HAP-1 (cell line): ENCODE measurements around the gene BAHCC1.
A peak's percentile ranks its signal among the peaks of the same experiment; 100 is the strongest.

Experiments used
- DNase-seq, 2 experiments: peaks; one replicate each; pipeline ENCODE4 v3.0.0-alpha.2; 2016 to 2020; ENCODE audit warnings: low spot score in 2 of 2
- H3K27me3 ChIP-seq: fragments of 250-450 bp; sonication (Bioruptor Pico); 2 replicates; pipeline ENCODE4 v1.5.1; 2020; ENCODE audit warnings: low read depth, mild to moderate bottlenecking, moderate library complexity
- H3K36me3 ChIP-seq: fragments of 250-450 bp; sonication (Bioruptor Pico); replicated peaks from 2 replicates; pipeline ENCODE4 v1.5.1; 2020; ENCODE audit warnings: mild to moderate bottlenecking
- H3K4me1 ChIP-seq: fragments of 250-450 bp; sonication (Bioruptor Pico); 2 replicates; pipeline ENCODE4 v1.5.1; 2020; ENCODE audit warnings: mild to moderate bottlenecking
- H3K4me3 ChIP-seq: fragments of 250-450 bp; sonication (Bioruptor Pico); 2 replicates; pipeline ENCODE4 v1.5.1; 2020; ENCODE audit warnings: mild to moderate bottlenecking, moderate library complexity
- H3K9me3 ChIP-seq: fragments of 250-450 bp; sonication (Bioruptor Pico); 2 replicates; pipeline ENCODE4 v1.5.1; 2020; ENCODE audit warnings: mild to moderate bottlenecking, moderate library complexity
- in situ Hi-C: fragments of 300-500 bp; cut with MboI; formaldehyde crosslinking; loops from 3 replicates; pipeline ENCODE4 v1.14.3; 2020; ENCODE audit warnings: low sequenced_read_pairs, inconsistent platforms, mixed read lengths

Gene BAHCC1

DNA sequence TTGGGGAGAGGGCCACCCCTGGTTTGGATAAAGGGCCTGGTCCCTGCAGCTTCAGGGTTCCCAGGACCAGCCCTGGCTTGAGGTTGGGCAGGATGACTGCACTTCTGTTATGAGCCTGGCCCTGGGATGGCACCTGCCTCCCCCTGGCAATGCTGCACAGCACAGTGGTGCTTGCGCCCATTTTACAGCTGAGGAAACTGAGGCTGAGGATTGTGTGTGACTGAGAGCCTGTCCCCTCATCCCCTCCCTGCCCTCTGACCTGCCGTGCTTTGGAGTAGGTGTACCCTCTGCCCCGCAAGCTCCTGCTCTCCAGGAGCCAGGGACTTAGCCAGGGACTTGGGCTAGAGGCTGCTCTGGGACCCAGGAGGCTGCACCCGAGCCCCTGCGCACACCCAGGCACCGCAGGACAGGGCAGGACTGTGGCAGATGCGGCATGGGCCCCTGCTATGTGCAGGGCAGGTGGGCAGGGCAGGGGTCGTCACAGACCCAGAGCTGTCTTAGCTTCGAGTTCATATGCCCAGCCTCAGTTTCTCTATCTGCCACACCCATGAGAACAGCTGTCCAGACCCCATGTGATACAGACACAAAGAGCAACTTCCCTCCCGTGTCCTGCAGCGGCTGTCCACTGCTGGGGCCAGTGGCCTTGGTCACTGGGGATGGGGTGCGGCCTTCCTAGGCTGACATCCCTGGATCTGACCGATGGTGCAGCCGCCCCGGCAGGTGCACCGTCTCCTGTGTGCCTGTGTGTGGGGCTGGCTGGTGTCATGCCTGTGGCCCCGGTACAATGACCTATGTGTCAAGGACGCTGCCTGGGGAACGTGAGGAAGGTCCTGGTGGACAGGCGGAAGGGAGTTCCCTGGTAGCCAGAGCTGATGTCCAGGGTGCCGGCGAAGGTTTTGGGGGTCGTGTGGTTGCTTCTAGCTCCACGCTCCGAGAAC is 36.6 kb downstream of the BAHCC1 start:
- in situ Hi-C loops = no loop called here
- Histone ChIP-seq H3K27me3 (no peaks in the 10 kb centered on the region), H3K4me3 (no peak overlapping the region), H3K9me3 (no peaks in the 10 kb centered on the region), H3K36me3 (no peaks in the 10 kb centered on the region), H3K4me1 (no peaks in the 10 kb centered on the region)
- no peak for DNase-seq

DNA sequence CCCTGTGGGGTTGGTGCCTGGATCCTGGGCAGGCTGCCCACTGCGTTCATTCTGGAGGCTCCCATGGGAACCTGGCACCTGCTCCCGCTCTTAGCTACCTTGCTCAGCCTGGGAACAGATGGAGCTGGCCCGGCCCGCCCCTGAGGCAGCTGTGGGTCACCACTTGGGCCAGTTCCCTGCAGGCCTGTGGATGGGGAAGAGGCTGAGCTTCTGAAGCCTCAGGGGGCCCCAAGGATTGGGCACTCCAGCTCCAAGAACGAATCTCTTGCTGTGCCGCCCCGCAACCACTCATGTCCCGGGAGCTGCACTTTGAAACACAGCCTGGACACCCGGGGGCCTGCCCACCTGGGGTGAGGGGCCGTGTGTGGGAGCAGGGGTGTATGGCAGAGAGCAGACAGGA is 37.7 kb downstream of the BAHCC1 start:
- Histone ChIP-seq H3K4me3 (no peak overlapping the region), H3K9me3 (no peaks in the 10 kb centered on the region), H3K27me3 (no peaks in the 10 kb centered on the region), H3K4me1 (no peaks in the 10 kb centered on the region), H3K36me3 (no peaks in the 10 kb centered on the region)
- no peak for DNase-seq
- in situ Hi-C loops = no loop called here

DNA sequence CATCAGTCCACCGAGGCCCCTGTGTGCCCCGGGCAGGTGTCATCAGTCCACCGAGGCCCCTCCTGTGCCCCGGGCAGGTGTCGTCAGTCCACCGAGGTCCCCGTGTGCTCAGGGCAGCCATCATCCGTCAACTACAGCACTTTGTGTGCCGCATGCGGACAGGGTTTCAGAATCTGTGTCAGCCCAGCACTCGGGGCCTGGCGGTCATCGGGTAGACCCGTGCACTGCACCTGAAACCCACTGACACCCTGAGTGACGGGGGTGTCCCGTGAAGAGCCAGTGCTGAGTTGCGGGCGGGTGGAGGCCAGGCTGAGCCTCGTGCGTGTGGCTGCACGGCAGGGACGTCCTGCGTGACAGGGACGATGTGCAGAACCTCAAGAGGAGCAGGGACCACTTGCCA is 38.4 kb downstream of the BAHCC1 start:
- Histone ChIP-seq H3K27me3 (no peaks in the 10 kb centered on the region), H3K4me3 (no peak overlapping the region), H3K4me1 (no peaks in the 10 kb centered on the region), H3K9me3 (no peaks in the 10 kb centered on the region), H3K36me3 (no peaks in the 10 kb centered on the region)
- DNase-seq = no peak
- in situ Hi-C loops = no loop called here

DNA sequence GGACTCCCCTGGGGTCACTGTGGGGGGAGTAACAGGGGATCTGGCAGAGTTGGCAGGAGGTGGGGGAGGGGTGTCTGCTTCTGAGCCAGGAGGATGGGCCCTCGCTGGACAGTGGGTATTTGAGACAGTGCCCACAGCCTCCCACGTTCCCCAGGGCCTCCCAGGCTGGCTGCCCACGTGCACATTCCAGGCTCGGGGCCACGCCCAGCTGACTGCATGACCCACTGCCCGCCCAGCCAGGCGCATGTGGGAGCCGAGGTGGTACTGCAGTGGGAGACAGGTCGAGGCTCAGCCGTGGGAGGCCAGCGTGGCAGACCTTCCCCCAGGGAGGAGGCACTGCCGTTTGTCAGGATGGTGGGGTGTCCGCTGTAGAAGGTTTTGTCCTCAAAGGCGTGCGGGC is 38.8 kb downstream of the BAHCC1 start:
- H3K4me3 ChIP-seq = no peak overlapping the region
- no peaks in the 10 kb centered on the region for H3K4me1 ChIP-seq
- H3K27me3 ChIP-seq = no peaks in the 10 kb centered on the region
- DNase-seq = no peak
- no peaks in the 10 kb centered on the region for H3K36me3 ChIP-seq
- no peaks in the 10 kb centered on the region for H3K9me3 ChIP-seq
- in situ Hi-C loops = no loop called here

DNA sequence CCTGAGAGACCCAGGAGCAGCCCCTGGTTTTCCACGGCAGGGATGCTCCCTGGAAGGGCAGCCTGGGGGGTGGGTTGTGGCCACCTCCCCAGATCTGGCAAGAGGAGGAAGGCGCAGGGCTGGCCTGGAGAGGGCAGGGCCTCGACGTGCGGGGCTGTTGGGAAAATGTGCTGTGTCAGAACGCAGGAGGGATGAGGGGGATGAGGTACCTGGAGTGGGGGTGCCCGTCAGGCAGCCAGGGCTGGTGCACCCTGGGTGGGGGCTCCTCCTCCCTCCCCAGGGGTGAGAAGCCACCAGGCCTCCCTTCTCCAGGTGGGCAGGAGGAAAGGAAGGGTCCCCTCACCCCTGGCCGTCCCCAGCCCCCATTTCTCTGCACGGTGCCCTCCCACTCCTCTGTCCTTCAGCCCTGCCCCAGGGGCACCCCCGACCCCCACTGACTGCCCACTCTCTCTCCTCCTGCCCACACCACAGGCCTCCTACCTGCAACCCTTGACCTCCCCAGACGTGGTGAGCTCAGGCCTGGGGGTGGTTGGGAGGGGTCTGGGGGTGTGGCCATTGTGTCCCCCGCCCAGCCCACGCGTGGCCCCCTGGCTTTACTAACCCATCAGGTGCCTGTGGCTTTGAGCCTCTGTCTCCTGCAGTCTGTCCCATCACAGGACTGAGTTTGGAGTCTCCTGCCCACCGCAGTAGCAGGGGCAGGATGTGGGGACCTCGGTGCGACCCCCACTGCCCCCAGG is 39.6 kb downstream of the BAHCC1 start:
- in situ Hi-C loops = no loop called here
- no peaks in the 10 kb centered on the region for H3K27me3 ChIP-seq
- H3K4me1 ChIP-seq = no peaks in the 10 kb centered on the region
- H3K36me3 ChIP-seq = no peaks in the 10 kb centered on the region
- no peak overlapping the region for H3K4me3 ChIP-seq
- no peaks in the 10 kb centered on the region for H3K9me3 ChIP-seq
- no peak for DNase-seq

DNA sequence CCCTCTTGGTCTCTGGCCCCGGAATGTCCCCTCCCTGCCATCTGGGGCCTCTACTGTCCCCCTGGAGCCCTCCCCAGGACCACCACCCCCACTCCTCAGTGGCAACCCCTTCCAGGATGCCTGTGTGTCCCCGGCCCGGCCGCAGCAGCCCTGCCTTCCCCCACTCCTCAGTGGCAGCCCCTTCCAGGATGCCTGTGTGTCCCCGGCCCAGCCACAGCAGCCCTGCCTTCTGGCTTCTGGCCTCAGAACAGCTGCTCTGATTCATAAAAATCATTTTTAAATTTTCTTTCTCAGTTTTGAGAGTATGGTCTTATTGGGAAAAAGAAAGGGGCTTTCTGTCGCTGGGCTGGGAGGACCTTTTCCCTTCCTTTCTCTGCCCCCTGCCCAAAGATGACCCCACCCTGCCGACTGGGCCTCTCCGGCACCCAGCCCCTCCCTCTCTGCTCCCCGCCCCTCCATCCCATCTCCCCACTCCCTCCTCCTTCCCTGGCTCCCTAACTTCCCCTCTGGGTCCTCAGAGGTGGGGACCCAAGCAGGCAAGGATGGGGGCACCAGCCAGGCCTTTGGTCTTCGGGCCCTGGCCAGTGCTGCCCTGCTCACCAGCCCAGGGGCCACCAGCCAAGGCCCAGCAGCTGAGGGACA is 40.5 kb downstream of the BAHCC1 start:
- no peaks in the 10 kb centered on the region for H3K4me1 ChIP-seq
- no peaks in the 10 kb centered on the region for H3K36me3 ChIP-seq
- no peak for DNase-seq
- no peaks in the 10 kb centered on the region for H3K27me3 ChIP-seq
- no peaks in the 10 kb centered on the region for H3K9me3 ChIP-seq
- H3K4me3 ChIP-seq = no peak overlapping the region
- in situ Hi-C loops = no loop called here

DNA sequence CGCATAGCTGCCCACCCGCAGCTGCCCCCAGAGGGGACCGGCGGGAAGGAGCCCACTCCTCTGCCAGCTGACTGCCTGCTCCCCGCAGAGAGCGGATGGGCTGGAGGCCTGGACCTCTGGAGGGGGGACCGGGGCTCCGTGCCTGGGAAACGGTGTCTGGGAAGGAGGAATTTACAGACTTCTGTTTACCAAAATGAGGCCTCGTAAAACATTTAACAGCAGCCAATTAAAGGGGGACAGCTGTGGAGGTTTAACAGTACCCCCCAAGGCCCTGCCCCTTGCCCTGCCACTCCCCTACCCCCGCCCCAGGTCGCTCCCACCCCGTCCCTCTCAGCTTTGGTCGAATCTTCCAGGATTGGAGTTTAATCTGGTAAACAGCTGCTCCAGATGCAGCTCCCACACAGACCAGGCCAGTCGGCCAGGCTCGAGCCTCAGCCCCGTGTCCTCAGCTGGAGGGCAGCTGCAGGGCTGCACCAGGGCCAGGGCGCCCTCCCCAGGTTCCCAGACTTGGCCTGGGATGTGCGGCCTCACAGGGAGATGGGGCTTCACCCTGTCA is 41.1 kb downstream of the BAHCC1 start:
- Histone ChIP-seq H3K4me1 (no peaks in the 10 kb centered on the region), H3K4me3 (no peak overlapping the region)
- in situ Hi-C loops = no loop called here

DNA sequence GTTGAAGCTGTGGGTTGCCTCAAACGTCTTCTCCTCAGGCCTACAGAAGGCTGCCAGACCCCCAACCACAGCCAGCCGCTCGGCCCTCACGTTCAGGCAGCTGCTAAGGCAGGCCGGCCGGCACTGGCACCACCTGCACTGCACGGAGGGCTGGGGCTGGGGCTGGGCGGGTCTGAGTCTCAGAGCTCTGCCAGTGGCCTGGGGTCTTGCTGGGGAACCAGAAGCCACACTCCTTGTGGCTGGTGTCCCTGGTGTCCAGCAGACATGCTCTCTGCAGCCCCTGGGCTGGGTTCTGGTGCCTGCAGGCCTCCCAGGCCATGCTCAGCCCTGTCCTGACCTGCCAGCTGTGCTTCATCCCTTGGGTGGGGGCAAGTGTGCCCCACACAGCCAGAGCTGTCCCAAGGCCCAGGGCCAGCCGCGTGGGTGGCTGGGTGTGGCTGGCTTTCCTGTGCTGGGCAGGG is 42.0 kb downstream of the BAHCC1 start:
- no peaks in the 10 kb centered on the region for H3K27me3 ChIP-seq

More for the DNA sequence above, 41.1 kb downstream of the BAHCC1 start:
- Histone ChIP-seq H3K9me3 (no peaks in the 10 kb centered on the region), H3K36me3 (no peaks in the 10 kb centered on the region), H3K27me3 (no peaks in the 10 kb centered on the region)
- no peak for DNase-seq

DNA sequence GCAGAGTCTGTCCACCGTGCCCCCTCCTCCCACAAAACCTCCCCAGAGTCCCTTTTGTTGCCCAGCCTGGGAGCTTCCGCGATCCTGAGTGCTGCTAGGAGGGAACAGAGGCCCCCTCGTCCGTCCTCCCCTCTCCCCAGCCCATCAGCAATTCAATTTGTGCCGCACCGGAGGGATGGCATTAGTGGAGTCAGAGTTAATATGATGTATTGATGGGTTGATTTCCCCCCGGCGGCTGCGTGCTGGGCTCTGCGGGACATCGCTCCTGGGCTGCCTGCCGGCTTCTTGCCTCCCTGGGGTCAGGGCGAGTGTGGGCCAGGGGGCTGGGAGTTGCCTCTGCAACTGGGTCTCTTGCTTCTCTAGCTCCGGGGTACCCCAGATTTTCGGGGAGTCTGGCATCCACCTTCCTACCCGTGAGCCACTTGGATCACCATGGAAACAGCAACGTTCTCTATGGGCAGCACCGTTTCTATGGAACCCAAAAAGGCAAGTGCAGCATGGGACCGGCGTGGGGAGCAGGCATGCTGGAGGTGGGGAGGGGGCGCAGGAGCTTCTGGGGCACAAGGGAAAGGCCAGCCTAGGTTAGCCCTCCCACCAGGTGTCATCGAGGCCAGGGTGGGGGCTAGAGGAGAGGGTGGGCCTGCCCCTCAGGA is 42.9 kb downstream of the BAHCC1 start:
- Histone ChIP-seq H3K9me3 (no peaks in the 10 kb centered on the region), H3K27me3 (no peaks in the 10 kb centered on the region), H3K4me3 (no peak overlapping the region), H3K4me1 (no peaks in the 10 kb centered on the region), H3K36me3 (no peaks in the 10 kb centered on the region)
- DNase-seq = no peak
- in situ Hi-C loops = no loop called here

More for the DNA sequence above, 42.0 kb downstream of the BAHCC1 start:
- no peak overlapping the region for H3K4me3 ChIP-seq
- no peaks in the 10 kb centered on the region for H3K9me3 ChIP-seq
- H3K4me1 ChIP-seq = no peaks in the 10 kb centered on the region
- DNase-seq = no peak
- H3K36me3 ChIP-seq = no peaks in the 10 kb centered on the region
- in situ Hi-C loops = no loop called here

DNA sequence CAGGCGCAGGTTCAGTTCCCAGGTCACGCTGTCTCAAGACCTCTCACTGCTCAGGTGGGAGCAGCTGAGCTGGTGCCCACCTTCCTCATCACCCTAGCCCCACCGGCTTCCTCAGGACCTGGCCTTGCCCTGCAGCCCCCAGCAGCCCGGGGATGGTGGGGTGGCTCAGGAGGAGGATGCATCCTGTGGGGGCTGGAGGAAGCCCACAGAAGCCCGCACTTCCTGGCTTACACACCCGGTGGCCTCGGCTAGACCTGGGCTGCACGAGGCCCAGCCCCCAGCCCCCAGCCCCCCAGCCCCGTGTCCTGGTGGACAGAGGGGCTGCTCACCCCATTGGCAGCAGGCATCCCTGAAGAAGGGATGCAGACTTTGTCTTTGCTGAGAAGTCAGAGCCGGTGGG is 43.4 kb downstream of the BAHCC1 start:
- Histone ChIP-seq H3K4me1 (no peaks in the 10 kb centered on the region), H3K9me3 (no peaks in the 10 kb centered on the region), H3K36me3 (no peaks in the 10 kb centered on the region), H3K4me3 (no peak overlapping the region), H3K27me3 (no peaks in the 10 kb centered on the region)
- in situ Hi-C loops = no loop called here
- no peak for DNase-seq

DNA sequence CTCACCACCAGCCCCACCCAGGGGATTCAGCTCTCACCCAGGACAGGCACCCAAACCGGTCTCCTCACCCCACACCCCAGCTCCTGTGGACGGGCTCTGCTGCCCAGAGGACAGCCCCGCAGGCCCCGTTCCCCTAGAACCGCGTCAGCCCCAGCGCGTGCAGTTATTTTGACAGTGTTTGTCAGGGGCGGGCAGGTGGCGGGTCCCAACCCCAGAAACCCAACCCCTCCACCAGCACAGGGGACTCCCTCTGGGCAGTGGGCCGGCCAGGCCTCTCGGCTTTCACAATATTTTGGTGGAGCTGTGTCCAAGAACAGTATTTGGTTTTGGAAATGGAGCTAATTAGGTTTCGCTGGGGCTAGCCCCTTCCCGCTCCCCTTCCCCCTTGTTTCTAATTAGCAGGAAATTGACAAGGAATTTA is 44.8 kb downstream of the BAHCC1 start:
- in situ Hi-C loops = no loop called here
- Histone ChIP-seq H3K4me1 (no peaks in the 10 kb centered on the region), H3K4me3 (no peak overlapping the region), H3K9me3 (no peaks in the 10 kb centered on the region), H3K27me3 (no peaks in the 10 kb centered on the region), H3K36me3 (no peaks in the 10 kb centered on the region)
- DNase-seq = no peak

DNA sequence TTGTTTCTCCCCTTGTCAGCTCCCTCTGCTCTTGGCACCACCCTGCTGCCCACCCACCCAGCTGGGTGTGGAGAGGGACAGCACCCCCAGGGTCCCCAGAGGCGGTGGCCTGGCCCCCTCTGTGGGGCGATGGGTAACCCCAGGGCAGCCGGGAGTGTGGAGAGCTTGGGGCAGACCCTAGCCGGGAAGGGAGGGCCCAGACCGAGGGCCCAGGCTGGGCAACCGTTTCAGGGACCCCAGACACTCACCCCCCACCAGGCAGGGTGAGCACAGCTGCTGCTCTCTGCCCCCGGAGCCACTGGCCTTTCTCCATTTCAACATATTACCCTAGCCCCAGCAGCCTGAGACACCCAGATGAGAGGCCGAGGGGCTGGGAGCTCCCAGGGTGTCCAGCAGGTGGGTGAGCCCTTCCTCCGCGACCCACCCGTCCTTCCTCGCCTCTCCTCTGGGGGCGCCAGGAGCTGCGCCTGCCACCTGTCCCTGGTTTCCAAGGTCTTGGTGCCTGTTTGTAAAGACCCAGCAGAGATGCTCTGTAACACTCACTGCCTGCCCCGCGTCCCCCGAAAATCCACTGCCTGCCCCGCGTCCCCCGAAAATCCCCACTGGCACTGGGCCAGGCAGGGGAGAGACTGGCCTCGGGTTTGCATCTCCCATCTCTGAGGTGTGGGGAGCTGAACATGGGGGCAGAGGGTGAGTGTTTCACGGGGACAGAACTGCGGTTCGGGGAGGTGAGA is 45.4 kb downstream of the BAHCC1 start:
- in situ Hi-C loops = no loop called here
- H3K36me3 ChIP-seq = no peaks in the 10 kb centered on the region

DNA sequence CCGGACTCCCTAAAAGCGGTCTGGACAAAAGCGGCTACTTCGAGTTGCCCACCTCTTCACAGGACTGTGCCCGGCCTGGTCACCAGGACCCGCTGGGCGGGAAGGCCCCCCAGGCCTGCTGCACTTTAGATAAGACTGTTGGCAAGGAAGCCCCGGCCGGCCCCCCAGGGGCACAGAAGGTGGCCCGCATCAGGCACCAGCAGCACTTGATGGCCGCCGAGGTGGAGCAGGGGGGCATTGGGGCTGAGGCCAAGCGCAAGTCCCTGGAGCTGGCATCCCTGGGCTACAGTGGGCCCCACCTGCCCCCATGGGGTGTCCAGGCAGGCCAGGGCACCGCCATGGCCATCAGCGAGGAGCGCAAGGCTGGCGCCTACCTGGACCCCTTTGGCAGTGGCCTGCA is 47.5 kb downstream of the BAHCC1 start:
- Histone ChIP-seq H3K36me3 (no peaks in the 10 kb centered on the region), H3K9me3 (no peaks in the 10 kb centered on the region), H3K4me3 (no peak overlapping the region), H3K4me1 (no peaks in the 10 kb centered on the region), H3K27me3 (no peaks in the 10 kb centered on the region)
- no peak for DNase-seq
- in situ Hi-C loops = no loop called here

More for the DNA sequence above, 45.4 kb downstream of the BAHCC1 start:
- H3K4me1 ChIP-seq = no peaks in the 10 kb centered on the region
- no peaks in the 10 kb centered on the region for H3K27me3 ChIP-seq
- no peaks in the 10 kb centered on the region for H3K9me3 ChIP-seq
- peak; percentile 41 to 85 for DNase-seq
- H3K4me3 ChIP-seq = no peak overlapping the region
